ENCODE data around the gene TAF10. TPM values are rescaled to one million over a fixed set of nuclear protein-coding genes. Genes with fewer than 3 reads are reported as not detected.

The TAF10 gene
- total RNA-seq, 1 experiment from 2014 or later: 99.9 TPM

GRCh38 chr11:6625156-6625831, 13.3 kb upstream of the TAF10 start:
- DNase-seq (ENCODE audit: low read depth): no peak

GRCh38 chr11:6623391-6624363, 11.7 kb upstream of the TAF10 start:
- no peak for DNase-seq (ENCODE audit: low read depth)

- no peak for DNase-seq (ENCODE audit: low read depth)
Observed at GRCh38 chr11:6622261-6623171, 10.5 kb upstream of the TAF10 start.

- no peak for DNase-seq (ENCODE audit: low read depth)
Observed at GRCh38 chr11:6621711-6622211, 9.7 kb upstream of the TAF10 start.

DNA sequence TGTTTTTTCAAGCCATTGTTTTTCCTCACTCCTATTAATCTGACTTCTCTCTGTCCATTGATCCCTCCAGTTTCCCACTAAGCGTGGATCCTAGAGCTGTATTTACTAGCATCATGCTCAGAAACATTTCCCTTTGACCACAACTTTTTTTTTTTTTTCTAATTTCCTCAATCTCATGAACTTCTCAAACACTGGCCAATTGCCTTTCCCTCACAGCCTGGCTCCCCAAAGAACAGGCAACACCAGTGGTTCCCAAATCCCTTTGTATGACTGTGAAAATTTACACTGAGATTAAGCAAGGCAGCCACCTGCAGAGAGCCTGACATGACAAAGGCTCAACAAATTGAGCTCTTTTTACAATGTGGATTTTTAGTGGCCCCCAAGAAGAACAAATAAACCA, 8.6 kb upstream of the TAF10 start:
- DNase-seq (ENCODE audit: low read depth): no peak

GRCh38 chr11:6619004-6619745, 7.2 kb upstream of the TAF10 start, which contains the start of gene TPP1:
TSS of gene TPP1 (minus strand) at chr11:6619422. CDS start at chr11:6619400, 22 bp downstream.
- DNase-seq (ENCODE audit: low read depth): peak; percentile 95

- peak; percentile 79 for DNase-seq (ENCODE audit: low read depth)
Observed at GRCh38 chr11:6618117-6619003, 6.3 kb upstream of the TAF10 start.

GRCh38 chr11:6617315-6617781, 5.3 kb upstream of the TAF10 start:
- no peak for DNase-seq (ENCODE audit: low read depth)

GRCh38 chr11:6616596-6617250, 4.7 kb upstream of the TAF10 start:
- no peak for DNase-seq (ENCODE audit: low read depth)

DNA sequence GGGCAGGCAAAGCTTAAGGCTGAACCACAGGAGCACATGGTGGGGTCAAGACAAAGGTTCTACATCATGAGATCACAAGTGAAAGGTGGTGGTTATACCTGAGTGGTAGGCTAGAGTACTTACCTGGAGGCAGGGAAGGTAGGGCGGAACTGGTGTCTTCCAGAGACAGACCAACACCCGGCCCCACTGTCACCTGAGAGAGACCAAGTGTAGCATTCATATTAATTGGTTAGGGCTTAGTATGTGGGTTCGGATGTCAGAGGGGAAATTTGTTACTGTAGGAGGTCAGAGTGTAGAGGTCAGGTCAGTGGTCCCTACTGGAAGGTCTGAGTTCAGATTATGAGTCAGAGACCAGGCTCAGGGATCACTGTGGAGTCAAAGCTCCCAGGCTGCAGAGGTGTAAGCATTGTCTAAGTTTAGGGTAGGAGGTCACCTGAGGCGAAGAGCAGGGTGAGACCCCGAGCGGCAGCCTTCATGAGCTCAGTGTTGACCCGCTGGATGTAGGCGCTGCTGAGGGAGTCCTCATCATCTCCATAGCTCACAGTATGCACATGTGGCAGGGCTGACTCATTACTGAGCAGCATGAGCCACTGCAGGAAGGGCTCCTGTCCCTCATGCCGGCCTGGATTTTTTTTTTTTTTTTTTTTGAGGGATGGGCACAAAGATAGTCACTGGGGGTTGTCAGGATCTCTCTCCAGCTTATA, 4.0 kb upstream of the TAF10 start:
- DNase-seq (ENCODE audit: low read depth): no peak

DNA sequence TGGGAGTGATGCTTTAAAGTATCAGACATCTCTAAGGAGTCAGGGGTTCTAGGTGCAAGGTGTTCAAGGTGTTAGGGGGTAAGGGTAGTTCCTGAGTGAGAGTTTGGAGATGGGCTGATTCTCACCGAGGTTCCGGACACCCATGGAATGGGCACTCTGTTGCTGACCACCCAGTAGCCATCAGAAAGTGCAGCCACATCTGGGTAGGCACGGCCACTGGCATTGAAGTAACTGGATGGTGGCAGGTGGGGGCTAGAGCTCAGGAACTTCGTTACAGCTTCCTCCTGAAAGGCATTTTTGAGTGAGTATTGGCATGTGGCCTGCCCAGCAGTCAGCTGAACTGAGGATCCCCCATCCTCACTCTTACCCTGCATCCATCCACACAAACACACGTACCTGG, 3.0 kb upstream of the TAF10 start:
- DNase-seq (ENCODE audit: low read depth): no peak

DNA sequence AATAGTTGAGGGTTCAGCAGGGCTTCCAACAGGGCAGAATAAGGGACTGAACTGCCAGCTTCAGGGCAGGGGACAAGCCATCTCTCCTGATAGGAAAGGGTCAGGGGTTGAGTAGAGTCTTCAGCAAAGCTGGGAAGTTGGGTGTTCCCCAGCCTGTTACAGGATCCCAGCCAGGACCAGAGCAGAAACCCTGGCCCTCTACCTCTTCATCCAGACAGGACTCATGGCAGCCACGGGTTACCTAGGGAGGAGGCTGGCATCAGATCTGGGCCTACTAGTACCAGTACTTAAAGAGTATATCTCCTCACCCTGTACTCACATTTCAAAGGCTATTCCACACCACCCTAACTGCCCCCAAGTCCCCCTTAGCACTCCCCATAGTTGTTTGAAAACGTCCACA, 2.4 kb upstream of the TAF10 start:
- no peak for DNase-seq (ENCODE audit: low read depth)

- no peak for DNase-seq (ENCODE audit: low read depth)
Observed at GRCh38 chr11:6613496-6613895, 1.5 kb upstream of the TAF10 start.

GRCh38 chr11:6611963-6612212, 128 bp downstream of the TAF10 start:
- no peak for DNase-seq (ENCODE audit: low read depth)

DNA sequence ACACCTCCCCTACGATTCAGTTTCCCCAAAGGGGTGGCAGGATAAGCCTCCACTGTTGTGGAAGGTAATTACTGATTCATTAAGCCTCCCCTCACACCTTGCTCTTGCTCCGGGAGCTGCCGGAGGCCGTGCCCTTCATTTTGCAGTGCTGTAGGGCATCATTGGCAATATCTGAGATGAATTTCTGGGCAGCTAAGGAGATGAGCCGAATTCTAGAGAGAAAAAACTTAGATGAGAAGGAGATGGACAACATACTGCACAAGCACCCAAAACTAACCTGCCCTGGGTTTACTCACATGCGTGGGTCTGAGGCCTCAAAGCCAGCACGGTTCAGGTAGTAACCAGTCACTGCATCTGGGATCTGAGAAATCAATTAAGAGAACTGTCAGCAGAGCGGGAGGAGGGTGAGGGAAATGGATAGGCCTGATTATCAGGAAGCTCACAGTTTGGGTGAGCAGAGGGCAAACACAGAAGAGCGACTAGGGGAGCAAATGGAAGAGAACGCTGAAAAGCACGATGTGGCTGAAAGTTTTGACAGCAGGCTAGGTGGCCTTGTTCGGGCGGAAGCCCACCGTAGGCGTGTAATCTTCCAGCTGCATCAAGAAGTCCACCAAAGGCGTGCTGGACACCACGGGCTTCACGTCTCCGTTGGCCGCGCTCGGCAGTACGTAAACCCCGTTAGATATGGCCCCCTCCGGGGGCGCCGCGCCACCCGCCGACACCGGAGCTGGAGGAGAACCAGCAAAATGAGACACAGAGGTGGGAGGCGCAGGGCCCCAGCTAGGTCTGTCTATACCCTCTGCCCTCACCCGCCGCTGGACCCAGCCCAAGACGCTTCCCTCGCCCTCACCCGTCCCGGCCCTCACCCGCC, 689 bp downstream of the TAF10 start:
- peak; percentile 19 for DNase-seq (ENCODE audit: low read depth)

GRCh38 chr11:6610591-6610990, 1.4 kb downstream of the TAF10 start:
- DNase-seq (ENCODE audit: low read depth): no peak

DNA sequence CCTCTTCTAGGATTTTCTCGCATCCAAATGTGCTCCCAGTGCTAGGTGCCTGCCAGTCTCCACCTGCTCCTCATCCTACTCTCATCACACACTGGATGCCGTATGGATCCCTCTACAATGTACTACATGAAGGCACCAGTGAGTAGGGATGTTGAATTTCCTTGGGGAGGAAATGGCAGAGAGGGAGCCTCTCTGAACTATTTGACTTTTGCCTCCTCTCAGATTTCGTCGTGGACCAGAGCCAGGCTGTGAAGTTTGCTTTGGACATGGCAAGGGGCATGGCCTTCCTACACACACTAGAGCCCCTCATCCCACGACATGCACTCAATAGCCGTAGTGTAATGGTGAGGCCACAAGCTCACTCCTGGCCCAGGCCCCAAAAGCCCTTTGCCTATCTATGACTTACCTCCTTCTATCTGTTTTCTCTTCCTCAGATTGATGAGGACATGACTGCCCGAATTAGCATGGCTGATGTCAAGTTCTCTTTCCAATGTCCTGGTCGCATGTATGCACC, 2.5 kb downstream of the TAF10 start:
- no peak for DNase-seq (ENCODE audit: low read depth)

Measured in LHCN-M2 (cell line).